H1 (cell line): ENCODE results near the gene KCTD11. TPM values are rescaled to one million over a fixed set of nuclear protein-coding genes. Genes with fewer than 3 reads are reported as not detected.

Source experiments
- CBX8 ChIP-seq: fragments of 300-800, 300-1000 bp; sonication (generic); IDR thresholded peaks from 2 replicates; pipeline ENCODE4 v1.7.1; 2016; ENCODE audit warnings: low read depth, low read length, borderline replicate concordance
- CHD1 ChIP-seq: IDR thresholded peaks from 2 replicates; pipeline ENCODE4 v1.6.1; 2012; ENCODE audit warnings: low read depth, low read length, improper control_type of control experiment
- KDM4A ChIP-seq: IDR thresholded peaks from one replicate; pipeline ENCODE4 v1.7.1; 2012; ENCODE audit warnings: low read depth, mild to moderate bottlenecking, moderate library complexity, low read length, inconsistent platforms; ENCODE audit not compliant: severe bottlenecking
- POLR2A ChIP-seq, 2 experiments: IDR thresholded peaks; 1 replicate in 1 of 2; 2 replicates in 1 of 2; pipeline ENCODE4 v1.6.1; 2011; ENCODE audit warnings: low read depth in 2 of 2, low read length in 2 of 2, mild to moderate bottlenecking in 2 of 2; ENCODE audit errors: control extremely low read depth in 1 of 2
- POLR2AphosphoS5 ChIP-seq: IDR thresholded peaks from 2 replicates; pipeline ENCODE4 v1.6.1; 2011; ENCODE audit warnings: low read depth, low read length
- RFX5 ChIP-seq: IDR thresholded peaks from 2 replicates; pipeline ENCODE4 v1.6.1; 2011; ENCODE audit warnings: low read depth, low read length, improper control_type of control experiment, borderline replicate concordance
- SUZ12 ChIP-seq: fragments of 200-600 bp; sonication (generic); IDR thresholded peaks from 2 replicates; pipeline ENCODE4 v1.6.1; 2012; ENCODE audit warnings: mild to moderate bottlenecking, inconsistent platforms, low read length, moderate library complexity, mixed read lengths
- polyA plus RNA-seq, 7 experiments: library from polyadenylated mRNA; depleted of rRNA in 3 of 7; stranded (reverse) in 5 of 7; unstranded in 2 of 7; fragments of >200 nt in 5 of 7; fragments of 200-250 nt in 2 of 7; gene quantifications; 1 replicate in 5 of 7; 2 replicates in 1 of 7; 4 replicates in 1 of 7; pipeline versions ENCODE4 v1.2.1 to v1.2.3, GENCODE V29; 2011 to 2013; ENCODE audit warnings: missing spikeins in 2 of 7, mixed read lengths in 2 of 7
- total RNA-seq: library from RNA; stranded (reverse); fragmentation: NEBNext Ultra II Directional; extraction: Animal tissue kit (Norgen Biotek cat#: 25700); gene quantifications from 2 replicates; pipeline ENCODE4 v1.2.1, GENCODE V29; 2021
- TF ChIP-seq, protein P1 (sequence below): fragments of 300-600 bp; sonication (generic); IDR thresholded peaks from 2 replicates; pipeline ENCODE4 v1.7.1; 2012; ENCODE audit warnings: low read length, moderate library complexity, mild to moderate bottlenecking, inconsistent platforms; ENCODE audit not compliant: insufficient replicate concordance
- TF ChIP-seq, protein P2 (sequence below): IDR thresholded peaks from 2 replicates; pipeline ENCODE4 v1.6.1; 2012; ENCODE audit warnings: inconsistent platforms
- TF ChIP-seq, protein P3 (sequence below): IDR thresholded peaks from 2 replicates; pipeline ENCODE4 v1.6.1; 2011; ENCODE audit warnings: low read depth, mild to moderate bottlenecking, low read length; ENCODE audit not compliant: insufficient read depth

The KCTD11 gene
- total and polyA plus RNA-seq, 2 of the 8 experiments (the other 6 are each of a cell fraction or from before 2014, with no cell fraction given), result 8.6 to 9.2 TPM

DNA sequence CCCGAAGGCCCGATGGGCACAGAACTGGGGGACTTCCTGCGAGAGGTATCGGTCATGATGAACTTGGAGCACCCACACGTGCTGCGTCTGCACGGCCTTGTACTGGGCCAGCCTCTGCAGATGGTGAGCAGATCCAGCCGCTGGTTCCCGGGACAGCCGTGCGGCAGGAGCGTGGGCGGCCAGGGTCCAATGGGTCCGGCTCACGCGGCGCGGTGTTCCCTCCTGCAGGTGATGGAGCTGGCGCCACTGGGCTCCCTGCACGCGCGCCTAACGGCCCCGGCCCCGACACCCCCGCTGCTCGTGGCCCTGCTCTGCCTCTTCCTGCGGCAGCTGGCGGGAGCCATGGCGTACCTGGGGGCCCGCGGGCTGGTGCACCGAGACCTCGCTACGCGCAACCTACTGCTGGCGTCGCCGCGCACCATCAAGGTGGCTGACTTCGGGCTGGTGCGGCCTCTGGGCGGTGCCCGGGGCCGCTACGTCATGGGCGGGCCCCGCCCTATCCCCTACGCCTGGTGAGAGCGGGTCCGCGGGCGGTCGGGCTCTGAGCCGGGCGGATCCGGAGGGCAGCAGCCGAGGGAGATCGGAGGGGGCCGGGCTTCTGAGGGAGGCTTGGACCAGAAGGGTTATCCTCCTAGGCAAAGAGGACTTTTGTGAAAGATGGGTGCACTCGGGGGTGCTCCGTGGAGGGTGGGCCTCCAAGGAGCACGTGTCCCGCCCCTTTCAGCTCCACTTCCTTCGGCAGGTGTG is 32.0 kb downstream of the KCTD11 start (continued):
- TF ChIP-seq RFX5 (no peak), POLR2A (IDR thresholded peaks at IDR 0.05; ENCODE audit: control extremely low read depth in 1 of 2, low read depth in 2 of 2, low read length in 2 of 2) (peak in 1 of 2 experiments; percentile 28; a peak in 1 of 3 replicates), SUZ12 (no peak), KDM4A (peak; percentile 65), POLR2AphosphoS5 (peak; percentile 37), CBX8 (no peak), CHD1 (no peak)
- TF ChIP-seq, protein P1, sequence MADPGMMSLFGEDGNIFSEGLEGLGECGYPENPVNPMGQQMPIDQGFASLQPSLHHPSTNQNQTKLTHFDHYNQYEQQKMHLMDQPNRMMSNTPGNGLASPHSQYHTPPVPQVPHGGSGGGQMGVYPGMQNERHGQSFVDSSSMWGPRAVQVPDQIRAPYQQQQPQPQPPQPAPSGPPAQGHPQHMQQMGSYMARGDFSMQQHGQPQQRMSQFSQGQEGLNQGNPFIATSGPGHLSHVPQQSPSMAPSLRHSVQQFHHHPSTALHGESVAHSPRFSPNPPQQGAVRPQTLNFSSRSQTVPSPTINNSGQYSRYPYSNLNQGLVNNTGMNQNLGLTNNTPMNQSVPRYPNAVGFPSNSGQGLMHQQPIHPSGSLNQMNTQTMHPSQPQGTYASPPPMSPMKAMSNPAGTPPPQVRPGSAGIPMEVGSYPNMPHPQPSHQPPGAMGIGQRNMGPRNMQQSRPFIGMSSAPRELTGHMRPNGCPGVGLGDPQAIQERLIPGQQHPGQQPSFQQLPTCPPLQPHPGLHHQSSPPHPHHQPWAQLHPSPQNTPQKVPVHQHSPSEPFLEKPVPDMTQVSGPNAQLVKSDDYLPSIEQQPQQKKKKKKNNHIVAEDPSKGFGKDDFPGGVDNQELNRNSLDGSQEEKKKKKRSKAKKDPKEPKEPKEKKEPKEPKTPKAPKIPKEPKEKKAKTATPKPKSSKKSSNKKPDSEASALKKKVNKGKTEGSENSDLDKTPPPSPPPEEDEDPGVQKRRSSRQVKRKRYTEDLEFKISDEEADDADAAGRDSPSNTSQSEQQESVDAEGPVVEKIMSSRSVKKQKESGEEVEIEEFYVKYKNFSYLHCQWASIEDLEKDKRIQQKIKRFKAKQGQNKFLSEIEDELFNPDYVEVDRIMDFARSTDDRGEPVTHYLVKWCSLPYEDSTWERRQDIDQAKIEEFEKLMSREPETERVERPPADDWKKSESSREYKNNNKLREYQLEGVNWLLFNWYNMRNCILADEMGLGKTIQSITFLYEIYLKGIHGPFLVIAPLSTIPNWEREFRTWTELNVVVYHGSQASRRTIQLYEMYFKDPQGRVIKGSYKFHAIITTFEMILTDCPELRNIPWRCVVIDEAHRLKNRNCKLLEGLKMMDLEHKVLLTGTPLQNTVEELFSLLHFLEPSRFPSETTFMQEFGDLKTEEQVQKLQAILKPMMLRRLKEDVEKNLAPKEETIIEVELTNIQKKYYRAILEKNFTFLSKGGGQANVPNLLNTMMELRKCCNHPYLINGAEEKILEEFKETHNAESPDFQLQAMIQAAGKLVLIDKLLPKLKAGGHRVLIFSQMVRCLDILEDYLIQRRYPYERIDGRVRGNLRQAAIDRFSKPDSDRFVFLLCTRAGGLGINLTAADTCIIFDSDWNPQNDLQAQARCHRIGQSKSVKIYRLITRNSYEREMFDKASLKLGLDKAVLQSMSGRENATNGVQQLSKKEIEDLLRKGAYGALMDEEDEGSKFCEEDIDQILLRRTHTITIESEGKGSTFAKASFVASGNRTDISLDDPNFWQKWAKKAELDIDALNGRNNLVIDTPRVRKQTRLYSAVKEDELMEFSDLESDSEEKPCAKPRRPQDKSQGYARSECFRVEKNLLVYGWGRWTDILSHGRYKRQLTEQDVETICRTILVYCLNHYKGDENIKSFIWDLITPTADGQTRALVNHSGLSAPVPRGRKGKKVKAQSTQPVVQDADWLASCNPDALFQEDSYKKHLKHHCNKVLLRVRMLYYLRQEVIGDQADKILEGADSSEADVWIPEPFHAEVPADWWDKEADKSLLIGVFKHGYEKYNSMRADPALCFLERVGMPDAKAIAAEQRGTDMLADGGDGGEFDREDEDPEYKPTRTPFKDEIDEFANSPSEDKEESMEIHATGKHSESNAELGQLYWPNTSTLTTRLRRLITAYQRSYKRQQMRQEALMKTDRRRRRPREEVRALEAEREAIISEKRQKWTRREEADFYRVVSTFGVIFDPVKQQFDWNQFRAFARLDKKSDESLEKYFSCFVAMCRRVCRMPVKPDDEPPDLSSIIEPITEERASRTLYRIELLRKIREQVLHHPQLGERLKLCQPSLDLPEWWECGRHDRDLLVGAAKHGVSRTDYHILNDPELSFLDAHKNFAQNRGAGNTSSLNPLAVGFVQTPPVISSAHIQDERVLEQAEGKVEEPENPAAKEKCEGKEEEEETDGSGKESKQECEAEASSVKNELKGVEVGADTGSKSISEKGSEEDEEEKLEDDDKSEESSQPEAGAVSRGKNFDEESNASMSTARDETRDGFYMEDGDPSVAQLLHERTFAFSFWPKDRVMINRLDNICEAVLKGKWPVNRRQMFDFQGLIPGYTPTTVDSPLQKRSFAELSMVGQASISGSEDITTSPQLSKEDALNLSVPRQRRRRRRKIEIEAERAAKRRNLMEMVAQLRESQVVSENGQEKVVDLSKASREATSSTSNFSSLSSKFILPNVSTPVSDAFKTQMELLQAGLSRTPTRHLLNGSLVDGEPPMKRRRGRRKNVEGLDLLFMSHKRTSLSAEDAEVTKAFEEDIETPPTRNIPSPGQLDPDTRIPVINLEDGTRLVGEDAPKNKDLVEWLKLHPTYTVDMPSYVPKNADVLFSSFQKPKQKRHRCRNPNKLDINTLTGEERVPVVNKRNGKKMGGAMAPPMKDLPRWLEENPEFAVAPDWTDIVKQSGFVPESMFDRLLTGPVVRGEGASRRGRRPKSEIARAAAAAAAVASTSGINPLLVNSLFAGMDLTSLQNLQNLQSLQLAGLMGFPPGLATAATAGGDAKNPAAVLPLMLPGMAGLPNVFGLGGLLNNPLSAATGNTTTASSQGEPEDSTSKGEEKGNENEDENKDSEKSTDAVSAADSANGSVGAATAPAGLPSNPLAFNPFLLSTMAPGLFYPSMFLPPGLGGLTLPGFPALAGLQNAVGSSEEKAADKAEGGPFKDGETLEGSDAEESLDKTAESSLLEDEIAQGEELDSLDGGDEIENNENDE, result no peak
- TF ChIP-seq, protein P2, sequence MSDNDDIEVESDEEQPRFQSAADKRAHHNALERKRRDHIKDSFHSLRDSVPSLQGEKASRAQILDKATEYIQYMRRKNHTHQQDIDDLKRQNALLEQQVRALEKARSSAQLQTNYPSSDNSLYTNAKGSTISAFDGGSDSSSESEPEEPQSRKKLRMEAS, result peak; percentile 73
- TF ChIP-seq, protein P3, sequence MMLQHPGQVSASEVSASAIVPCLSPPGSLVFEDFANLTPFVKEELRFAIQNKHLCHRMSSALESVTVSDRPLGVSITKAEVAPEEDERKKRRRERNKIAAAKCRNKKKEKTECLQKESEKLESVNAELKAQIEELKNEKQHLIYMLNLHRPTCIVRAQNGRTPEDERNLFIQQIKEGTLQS, result no peak
